MM.1S (cell line): ENCODE results near the gene SMIM35.

ENCODE experiments used
- DNase-seq: peaks from one replicate; pipeline ENCODE4 v3.0.0-alpha.2; 2015
- H2AFZ ChIP-seq: fragments of 300-600 bp; sonication (generic); 2 replicates; pipeline ENCODE4 v1.6.0; 2016; ENCODE audit warnings: antibody characterized with exemption, low read length
- H3F3A ChIP-seq: fragments of 300-600 bp; sonication (generic); 2 replicates; pipeline ENCODE4 v1.6.1; 2016; ENCODE audit warnings: mild to moderate bottlenecking, antibody characterized with exemption, low read length, moderate library complexity, mixed read lengths; ENCODE audit not compliant: insufficient read depth
- H3K27ac ChIP-seq: fragments of 300-600 bp; sonication (generic); 2 replicates; pipeline ENCODE4 v1.5.1; 2016; ENCODE audit warnings: mild to moderate bottlenecking, low read length
- H3K27me3 ChIP-seq: fragments of 300-600 bp; sonication (generic); replicated peaks from 2 replicates; pipeline ENCODE4 v1.6.0; 2016; ENCODE audit warnings: low read length; ENCODE audit not compliant: insufficient read depth
- H3K36me3 ChIP-seq: fragments of 300-600 bp; sonication (generic); replicated peaks from 2 replicates; pipeline ENCODE4 v1.6.1; 2016; ENCODE audit warnings: mild to moderate bottlenecking, low read length, mixed read lengths; ENCODE audit not compliant: insufficient read depth
- H3K4me1 ChIP-seq: fragments of 300-600 bp; sonication (generic); 2 replicates; pipeline ENCODE4 v1.6.1; 2016; ENCODE audit warnings: low read length, mixed read lengths
- H3K4me2 ChIP-seq: fragments of 300-600 bp; sonication (generic); 2 replicates; pipeline ENCODE4 v1.6.0; 2016; ENCODE audit warnings: low read depth, low read length
- H3K4me3 ChIP-seq: fragments of 300-600 bp; sonication (generic); 2 replicates; pipeline ENCODE4 v1.5.1; 2016; ENCODE audit warnings: low read length, mixed read lengths
- H3K79me2 ChIP-seq: fragments of 300-600 bp; sonication (generic); 2 replicates; pipeline ENCODE4 v1.6.1; 2016; ENCODE audit warnings: mixed run types, low read length, mixed read lengths
- H3K9ac ChIP-seq: fragments of 300-600 bp; sonication (generic); 2 replicates; pipeline ENCODE4 v1.6.1; 2016; ENCODE audit warnings: low read length, mixed read lengths
- H3K9me2 ChIP-seq: fragments of 300-600 bp; sonication (generic); replicated peaks from 2 replicates; pipeline ENCODE4 v1.6.1; 2016; ENCODE audit warnings: mild to moderate bottlenecking, low read length, mixed read lengths; ENCODE audit not compliant: insufficient read depth
- H3K9me3 ChIP-seq: fragments of 300-600 bp; sonication (generic); replicated peaks from 2 replicates; pipeline ENCODE4 v1.6.1; 2016; ENCODE audit warnings: mild to moderate bottlenecking, low read length, mixed read lengths; ENCODE audit not compliant: insufficient read depth
- H4K20me1 ChIP-seq: fragments of 300-600 bp; sonication (generic); 2 replicates; pipeline ENCODE4 v1.6.1; 2016; ENCODE audit warnings: mild to moderate bottlenecking, low read length, moderate library complexity, mixed read lengths; ENCODE audit not compliant: insufficient read depth
- CTCF ChIP-seq: fragments of 300-600 bp; sonication (generic); IDR thresholded peaks from 2 replicates; pipeline ENCODE4 v1.5.1; 2016; ENCODE audit warnings: antibody characterized with exemption, low read length, mixed read lengths
- EZH2 ChIP-seq: fragments of 300-600 bp; sonication (generic); optimal IDR thresholded peaks from 2 replicates; pipeline ENCODE3; 2017; ENCODE audit warnings: low read depth, mild to moderate bottlenecking, antibody characterized with exemption, low read length, mixed read lengths
- EZH2phosphoT487 ChIP-seq: fragments of 300-600 bp; sonication (generic); IDR thresholded peaks from 2 replicates; pipeline ENCODE4 v1.6.1; 2018; ENCODE audit warnings: antibody characterized with exemption, low read length

SMIM35 gene

DNA sequence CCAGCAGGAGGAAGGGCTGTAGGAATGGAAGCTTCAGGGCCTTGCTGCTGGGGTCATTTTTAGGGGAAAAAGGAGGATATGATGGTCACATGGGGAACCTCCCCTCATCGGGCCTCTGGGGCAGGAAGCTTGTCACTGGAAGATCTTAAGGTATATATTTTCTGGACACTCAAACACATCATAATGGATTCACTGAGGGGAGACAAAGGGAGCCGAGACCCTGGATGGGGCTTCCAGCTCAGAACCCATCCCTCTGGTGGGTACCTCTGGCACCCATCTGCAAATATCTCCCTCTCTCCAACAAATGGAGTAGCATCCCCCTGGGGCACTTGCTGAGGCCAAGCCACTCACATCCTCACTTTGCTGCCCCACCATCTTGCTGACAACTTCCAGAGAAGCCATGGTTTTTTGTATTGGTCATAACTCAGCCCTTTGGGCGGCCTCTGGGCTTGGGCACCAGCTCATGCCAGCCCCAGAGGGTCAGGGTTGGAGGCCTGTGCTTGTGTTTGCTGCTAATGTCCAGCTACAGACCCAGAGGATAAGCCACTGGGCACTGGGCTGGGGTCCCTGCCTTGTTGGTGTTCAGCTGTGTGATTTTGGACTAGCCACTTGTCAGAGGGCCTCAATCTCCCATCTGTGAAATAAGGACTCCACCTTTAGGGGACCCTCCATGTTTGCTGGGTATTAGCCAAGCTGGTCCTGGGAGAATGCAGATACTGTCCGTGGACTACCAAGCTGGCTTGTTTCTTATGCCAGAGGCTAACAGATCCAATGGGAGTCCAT lies 86.5 kb downstream of the SMIM35 start:
- Histone ChIP-seq H3K27ac (no peak overlapping the region), H3K27me3 (no peaks in the 10 kb centered on the region), H3F3A (peaks cover 13% of the 10 kb centered on the region; the same call in 1 of the 2 replicates), H3K36me3 (peaks cover 14% of the 10 kb centered on the region), H3K9me2 (no peaks in the 10 kb centered on the region), H3K9ac (no peak overlapping the region), H3K79me2 (no peaks in the 10 kb centered on the region), H3K9me3 (no peaks in the 10 kb centered on the region), H2AFZ (no peak overlapping the region), H3K4me3 (no peak overlapping the region), H3K4me1 (peaks cover 38% of the 10 kb centered on the region), H4K20me1 (no peaks in the 10 kb centered on the region), H3K4me2 (no peak overlapping the region)
- no peak for DNase-seq
- TF ChIP-seq CTCF, result no peak
- TF ChIP-seq EZH2phosphoT487, result no peak
- no peak for TF ChIP-seq EZH2

GRCh38 chr11:117999354-117999993 lies 87.3 kb downstream of the SMIM35 start:
- H3K9me2 ChIP-seq, result no peaks in the 10 kb centered on the region
- no peak overlapping the region for H3K4me3 ChIP-seq
- H3K9me3 ChIP-seq, result no peaks in the 10 kb centered on the region
- no peak overlapping the region for H2AFZ ChIP-seq
- H3K27ac ChIP-seq, result no peak overlapping the region
- H3F3A ChIP-seq, result peaks cover 13% of the 10 kb centered on the region; the same call in 1 of the 2 replicates
- peaks cover 38% of the 10 kb centered on the region for H3K4me1 ChIP-seq
- no peak for DNase-seq
- no peak overlapping the region for H3K9ac ChIP-seq
- no peaks in the 10 kb centered on the region for H3K27me3 ChIP-seq
- TF ChIP-seq CTCF, result no peak
- no peak for TF ChIP-seq EZH2phosphoT487
- TF ChIP-seq EZH2, result no peak
- 0 out of 2 replicates have a peak, but pooled peaks cover under 1% of the 10 kb centered on the region for H4K20me1 ChIP-seq
- peaks cover under 1% of the 10 kb centered on the region; the same call in 1 of the 2 replicates for H3K79me2 ChIP-seq
- no peak overlapping the region for H3K4me2 ChIP-seq
- H3K36me3 ChIP-seq, result peaks cover 22% of the 10 kb centered on the region

- Histone ChIP-seq H3K9me2 (no peaks in the 10 kb centered on the region), H2AFZ (no peak overlapping the region), H3K9ac (no peak overlapping the region), H4K20me1 (0 out of 2 replicates have a peak, but pooled peaks cover 2% of the 10 kb centered on the region), H3K4me1 (peaks cover 38% of the 10 kb centered on the region), H3K27ac (no peak overlapping the region), H3K79me2 (peaks cover 7% of the 10 kb centered on the region; the same call in 1 of the 2 replicates), H3K27me3 (no peaks in the 10 kb centered on the region), H3K36me3 (peaks cover 28% of the 10 kb centered on the region), H3K4me2 (no peak overlapping the region), H3K4me3 (no peak overlapping the region), H3K9me3 (no peaks in the 10 kb centered on the region), H3F3A (peaks cover 9% of the 10 kb centered on the region; the same call in 1 of the 2 replicates)
- DNase-seq, result no peak
- TF ChIP-seq CTCF (no peak), EZH2phosphoT487 (no peak), EZH2 (no peak)
Observed at GRCh38 chr11:117998664-117999353, 88.0 kb downstream of the SMIM35 start.
